ENCODE measurements around the gene ASPRV1.

ASPRV1 gene

DNA sequence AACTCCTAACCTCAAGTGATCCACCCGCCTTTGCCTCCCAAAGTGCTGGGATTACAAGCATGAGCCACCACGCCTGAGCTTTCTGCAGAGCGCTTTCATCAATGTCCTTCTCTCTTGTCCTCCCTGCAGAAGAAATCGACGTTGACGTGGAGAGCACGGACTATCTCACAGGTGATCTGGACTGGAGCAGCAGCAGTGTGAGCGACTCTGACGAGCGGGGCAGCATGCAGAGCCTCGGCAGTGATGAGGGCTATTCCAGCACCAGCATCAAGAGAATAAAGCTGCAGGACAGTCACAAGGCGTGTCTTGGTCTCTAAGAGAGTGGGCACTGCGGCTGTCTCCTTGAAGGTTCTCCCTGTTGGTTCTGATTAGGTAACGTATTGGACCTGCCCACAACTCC, 23.5 kb downstream of the ASPRV1 start:
- no peak for DNase-seq

DNA sequence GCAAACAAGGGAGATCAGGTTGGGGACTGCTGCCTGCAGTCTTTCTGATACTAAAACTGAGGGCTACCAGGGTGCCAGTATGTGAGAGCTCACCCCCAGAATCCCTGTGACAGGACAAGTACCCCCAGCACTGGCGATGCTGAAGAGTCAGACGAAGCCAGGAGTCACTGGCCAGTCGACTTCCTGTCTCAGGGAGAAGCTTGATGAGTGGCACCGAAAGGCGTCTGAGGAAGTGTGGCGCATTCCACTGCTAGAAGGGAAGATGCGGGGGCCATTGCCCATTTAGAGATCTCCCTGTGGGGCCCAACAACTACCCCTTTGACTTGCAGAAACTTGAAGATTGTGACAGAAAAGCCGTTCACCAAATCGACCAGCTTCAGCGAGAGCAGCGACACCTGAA, 24.5 kb downstream of the ASPRV1 start:
- DNase-seq, result peak; percentile 77

DNA sequence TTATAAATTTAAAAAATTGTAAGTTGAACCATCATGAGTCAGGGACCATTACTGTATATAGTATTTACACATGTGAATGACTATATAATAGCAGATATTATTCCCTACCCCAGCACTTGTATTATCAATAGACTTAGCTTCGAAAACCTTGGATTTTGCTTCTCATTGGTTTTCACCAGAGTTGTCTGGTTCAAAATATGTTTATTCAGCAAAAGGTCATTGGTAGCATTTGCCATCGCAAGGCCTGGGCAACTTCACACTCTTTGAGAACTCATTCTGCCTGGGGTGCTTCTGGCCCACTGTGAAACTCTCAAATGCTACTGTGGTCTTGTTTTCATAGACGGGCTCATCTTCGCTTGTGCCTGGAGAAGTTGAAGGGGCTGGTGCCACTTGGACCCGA, 26.4 kb downstream of the ASPRV1 start:
- no peak for DNase-seq

DNA sequence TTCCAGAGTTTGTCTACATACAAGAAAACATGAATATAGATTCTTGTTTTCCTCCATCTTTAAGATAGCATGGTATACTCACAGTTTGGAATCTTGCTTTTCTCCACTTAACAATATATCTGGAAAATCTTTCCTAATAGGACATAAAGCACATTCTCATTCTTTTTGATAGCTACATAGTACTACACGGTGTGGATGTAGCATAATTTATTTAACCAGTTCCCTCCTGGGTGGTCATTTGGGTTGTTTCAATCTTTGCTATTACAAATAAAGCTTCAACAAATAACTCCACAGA, 26.9 kb downstream of the ASPRV1 start:
- DNase-seq, result no peak

DNA sequence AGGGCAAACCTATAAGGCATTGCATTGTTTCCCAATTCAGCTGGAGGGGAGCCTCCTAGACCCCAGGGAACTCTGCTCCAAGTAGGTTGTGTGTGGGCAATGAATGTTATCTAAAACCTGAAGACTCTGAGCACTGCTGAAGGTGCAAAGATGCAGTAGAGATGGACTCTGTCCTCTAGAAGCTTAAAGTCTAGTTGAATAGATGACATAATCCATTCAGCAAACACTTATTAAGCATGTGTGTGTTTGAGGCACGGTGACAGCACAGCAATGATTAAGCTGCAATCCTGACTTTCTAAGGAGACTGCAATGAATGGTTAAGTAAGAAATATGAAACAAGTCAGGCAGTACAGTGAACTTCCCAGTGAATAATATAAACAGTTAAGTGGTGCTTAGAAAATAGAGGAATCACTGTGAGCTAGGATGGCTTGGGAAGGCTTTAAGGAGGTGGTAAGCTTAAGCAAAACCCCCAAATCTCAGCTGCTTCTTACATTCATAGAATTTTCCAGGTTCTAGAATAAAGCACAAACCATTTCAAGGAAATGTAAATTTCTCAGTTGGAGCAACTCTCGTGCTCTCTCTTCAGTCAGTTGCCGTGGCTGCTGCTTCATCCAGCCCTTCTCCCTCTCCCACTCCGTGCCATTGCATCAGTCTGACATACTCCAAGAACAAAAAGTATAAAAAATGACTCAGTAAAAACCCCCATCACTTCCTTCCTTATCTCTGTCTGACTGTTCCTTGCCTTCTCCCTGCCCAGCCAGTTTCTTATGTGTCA, 27.4 kb downstream of the ASPRV1 start:
- peak; percentile 90 for DNase-seq

DNA sequence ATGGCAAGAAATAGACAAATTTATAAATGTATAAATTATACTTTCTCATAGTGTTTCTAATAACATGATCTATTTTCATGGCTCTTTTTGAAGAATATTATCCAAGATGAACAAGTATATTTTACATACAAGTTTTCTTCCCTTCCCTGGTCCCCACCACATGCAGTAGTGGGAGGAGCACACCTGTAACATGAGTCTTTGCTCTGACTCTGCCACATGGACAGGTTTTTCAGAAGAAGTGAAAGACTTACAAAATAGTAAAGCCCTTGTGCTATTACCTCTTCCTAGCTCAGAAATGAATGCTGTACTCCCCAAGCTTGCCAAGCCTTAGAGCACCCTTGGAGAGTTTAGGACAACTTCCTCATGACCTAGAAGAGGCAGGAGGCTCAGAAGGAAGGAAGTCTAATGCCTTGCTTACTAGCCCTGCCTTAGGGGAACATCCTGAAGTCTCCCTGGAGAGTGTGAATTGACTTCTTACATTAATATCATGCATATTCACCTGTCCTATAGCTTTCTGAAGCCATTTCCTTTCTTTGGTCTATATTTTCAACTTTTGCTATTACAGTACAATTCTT, 28.1 kb downstream of the ASPRV1 start:
- DNase-seq, result no peak

DNA sequence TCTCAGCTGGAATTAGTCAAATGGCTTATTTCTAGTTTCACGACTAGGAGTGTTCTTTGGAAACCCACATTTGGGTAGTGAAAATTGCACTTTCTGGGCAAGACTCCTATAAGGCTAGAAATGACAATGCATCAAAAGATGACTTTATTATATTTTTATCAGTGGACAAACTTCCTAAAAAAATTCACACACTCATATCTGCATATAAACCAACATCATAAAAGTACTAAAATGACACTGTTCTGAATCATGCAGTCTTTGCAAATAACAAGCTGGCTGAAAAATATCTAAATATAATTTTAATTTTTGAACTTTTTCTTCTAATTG, 28.9 kb downstream of the ASPRV1 start:
- no peak for DNase-seq

DNA sequence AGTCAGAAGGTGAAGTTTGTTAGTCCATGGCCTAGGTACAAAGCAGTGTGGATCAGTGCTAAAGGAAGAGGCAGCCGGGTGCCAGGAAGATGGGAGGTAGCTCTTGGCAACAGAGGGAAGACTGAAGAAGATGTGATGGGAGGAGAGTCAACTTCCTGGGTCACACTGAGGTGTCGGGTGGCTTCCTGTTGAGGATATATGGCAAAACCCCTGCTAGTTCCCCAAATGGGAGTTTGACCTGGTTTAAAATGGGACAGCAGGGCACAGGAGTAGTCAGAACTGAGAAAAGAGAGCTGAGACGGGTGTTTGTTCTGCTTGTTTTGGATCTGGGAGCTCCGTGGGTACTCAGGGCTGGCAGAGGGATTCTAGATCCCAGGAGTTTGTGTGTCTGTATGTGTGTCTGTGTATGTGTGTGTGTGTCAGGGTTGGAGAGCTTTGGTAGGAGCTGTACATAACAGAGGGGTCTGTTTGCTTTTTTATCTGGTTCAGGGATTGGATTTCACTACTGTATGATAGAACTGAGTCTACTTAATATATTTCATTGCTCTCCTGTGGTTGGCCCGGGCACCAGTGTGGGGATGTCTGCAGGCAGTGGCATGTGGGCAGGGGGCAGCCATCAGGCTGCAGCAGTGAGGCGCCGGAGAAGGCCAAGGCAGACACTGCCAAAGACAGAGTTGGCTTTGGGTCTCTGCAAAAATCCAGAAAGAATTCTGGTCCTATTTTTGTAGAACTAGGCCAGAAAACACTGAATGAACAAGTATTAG, 29.4 kb downstream of the ASPRV1 start:
- no peak for DNase-seq

DNA sequence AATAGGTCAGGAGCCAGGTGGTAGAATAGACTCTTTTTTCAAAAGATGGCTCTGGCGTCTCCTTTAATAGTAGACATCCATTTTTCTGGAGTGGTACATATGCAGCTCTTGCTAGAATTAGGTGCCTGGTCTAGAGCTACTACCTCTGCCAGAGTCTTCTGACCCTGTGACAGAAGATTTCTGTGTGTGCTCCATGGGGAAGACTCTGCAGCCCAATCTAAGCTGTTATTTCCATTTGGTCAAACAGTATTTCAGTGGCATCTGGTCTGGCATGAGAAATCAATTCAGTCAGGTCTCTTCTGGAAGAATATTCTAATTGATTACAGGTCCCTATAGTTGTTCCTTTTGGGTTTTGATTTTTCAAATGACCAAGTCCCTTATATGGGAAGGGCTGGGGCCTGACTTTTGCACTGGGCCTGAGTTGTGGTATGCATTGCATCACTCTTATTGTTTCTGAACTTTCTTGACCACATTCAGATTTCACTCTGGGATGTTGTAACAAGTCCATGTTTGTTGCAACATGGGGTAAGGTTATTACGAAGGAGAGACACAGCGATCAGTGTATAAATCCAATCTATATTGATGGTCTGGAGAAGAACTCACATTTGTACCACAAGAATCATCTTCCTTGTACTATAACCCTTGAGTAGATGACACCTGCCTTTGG, 34.4 kb downstream of the ASPRV1 start:
- no peak for DNase-seq

DNA sequence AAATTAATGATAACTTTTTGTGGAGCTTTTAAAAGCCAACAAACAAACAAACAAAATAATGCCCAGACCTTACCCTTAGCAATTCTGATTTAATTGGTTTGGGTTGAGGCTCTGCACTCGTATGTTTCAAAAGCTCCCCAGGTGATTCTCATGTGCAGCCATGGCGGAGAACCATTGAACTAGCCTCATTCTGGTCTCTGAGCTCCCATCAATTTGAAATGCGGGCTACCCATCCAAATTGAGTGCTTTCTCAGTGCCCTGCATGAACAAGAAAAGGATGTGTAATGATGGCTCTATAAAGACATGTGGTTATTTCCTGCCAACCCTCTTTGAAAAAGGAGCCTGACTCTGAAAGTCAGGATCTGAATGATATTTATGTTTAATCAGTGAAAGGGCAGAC, 38.3 kb downstream of the ASPRV1 start:
- DNase-seq, result no peak

DNA sequence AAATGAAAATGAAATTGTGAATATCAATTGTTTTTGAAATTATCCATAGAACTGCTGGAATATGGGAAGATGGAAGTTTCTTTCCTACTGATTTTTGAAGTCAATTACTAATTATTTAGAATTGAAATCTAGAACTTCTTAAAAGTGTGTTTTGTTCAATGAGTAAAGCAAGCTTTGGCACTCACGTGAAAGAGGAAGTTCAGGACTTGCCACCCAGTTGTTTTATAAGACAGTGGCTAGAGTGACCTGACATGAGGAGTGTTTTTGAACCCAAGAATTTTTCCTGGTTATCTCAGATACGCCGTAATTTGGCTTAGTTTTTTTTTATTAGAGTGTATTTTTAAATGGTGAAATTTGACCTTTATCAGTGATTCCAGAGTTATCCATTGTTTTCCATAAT, 43.0 kb downstream of the ASPRV1 start:
- DNase-seq, result no peak

DNA sequence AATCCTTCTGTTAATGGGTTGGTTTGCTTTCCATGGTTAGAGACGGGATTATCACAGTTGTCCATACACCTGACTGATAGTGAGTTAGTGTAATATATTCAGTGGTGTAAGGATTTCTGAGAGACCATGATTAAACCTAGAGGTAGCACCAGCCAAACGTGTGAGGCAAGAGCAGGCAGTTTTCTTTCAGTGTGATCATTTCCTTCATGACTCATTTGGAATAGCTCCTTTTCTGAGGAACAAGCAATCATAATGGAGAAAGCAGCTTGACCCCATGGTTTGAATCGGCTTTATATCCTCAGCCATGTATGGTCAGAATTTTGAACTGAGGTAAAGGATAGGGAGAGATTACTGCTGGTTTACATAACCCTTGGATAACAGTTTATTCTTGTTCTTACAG, 43.6 kb downstream of the ASPRV1 start:
- DNase-seq, result peak; percentile 76

DNA sequence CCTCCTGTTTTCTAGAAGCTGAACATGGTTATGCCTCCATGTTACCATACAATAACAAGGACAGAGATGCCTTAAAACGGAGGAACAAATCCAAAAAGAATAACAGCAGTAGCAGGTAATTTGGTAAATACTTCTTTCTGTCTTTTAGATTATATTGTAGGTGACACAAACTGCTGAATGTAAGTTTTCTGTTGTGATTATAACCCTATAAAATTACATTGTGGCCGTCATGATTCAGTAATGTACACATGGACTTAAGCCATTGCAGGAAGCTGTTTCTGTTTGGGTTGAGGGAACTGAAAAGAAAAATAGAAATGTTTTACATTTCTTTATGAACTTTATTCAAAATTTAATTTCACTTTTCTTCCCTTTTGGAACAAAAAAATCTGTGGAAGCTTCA, 45.3 kb downstream of the ASPRV1 start:
- no peak for DNase-seq

DNA sequence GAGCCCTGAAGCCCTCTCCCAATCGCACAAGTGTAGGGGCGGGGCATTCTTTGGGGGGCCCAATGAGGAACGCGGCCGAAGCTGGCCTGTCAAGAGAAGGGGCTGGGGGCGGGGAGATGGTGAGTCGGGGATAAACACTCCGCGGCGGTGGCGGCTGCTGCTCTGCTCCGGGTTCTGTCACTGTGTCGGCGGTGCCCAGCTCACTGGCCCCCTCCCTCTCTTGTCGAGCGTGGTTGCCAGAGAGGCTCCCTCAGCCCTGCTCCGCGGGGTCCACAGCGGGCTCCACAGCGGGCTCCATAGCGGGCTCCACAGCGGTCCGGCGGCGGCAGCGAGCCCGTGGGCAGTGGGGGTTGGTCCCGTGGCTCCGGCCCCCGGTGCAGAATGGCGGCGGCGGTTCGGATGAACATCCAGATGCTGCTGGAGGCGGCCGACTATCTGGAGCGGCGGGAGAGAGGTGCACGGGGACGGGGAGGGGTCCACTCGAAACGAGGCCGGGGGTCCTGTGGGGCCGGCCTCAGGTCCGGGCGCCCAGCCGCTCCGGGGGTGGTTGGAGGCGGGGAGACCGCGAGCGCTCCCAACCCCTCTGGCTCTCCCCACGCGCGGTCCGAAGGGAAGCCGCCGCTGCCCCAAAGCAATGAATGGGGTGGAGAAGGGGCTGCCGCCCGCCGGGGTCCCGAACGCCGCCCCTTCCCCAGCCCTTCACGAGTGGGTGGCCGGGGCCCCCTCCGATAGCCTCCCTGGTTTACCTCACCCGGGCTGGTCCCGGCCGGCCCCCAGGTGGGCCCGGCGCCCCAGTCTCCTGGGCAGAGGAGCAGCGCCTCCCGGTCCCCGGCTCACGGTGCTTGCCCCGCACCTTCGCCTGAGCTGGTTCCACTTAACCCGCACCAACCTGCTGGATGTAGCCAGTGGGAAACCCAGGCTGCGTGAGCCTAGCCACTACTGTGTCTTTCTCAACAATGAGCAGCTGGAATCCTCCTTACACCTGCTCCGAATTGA, 46.2 kb downstream of the ASPRV1 start, which contains the start of gene MXD1:
Gene MXD1 (plus strand): TSS at position 160 of the 996 bp plus-strand sequence. CDS start 222 bp downstream, at position 382.
- no peak for DNase-seq

DNA sequence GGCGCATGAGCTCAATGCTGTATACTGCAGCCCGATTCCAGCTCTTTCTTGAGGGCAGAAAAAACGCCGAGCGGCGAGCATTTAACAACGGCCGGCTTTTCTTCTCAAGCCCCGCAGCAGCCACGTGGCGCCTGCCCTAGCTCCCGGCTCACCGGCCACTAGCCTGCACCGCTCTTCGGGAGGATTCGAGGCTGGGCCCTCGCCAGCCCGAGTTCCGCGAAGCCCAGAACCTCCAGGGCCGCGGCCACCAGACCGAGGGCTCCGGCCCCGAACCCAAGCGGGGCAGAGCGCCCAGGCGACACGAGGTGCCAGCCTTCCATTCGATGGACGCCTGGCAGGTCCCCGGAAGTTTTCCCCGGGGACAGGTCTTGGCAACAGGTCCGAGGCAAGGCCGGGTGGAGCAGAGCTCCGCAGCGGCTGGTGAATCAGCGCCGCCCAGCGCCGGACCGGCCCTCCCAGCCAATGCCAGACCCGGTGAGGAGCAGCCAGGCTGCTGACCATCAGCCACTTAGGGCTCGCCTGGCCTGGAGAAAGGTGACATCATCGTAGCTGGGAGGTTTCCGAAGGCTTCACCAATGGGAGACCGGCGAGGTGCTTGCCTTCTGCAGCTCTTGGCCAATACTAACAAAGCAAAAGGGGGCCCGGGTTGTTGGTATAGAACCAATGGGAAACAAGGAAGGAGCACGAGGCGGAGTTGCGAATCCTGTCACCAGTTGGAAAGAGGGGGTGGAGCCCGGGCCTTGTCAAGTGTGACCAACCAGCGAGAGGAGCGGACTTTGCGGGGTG, 47.1 kb downstream of the ASPRV1 start:
- peak; percentile 100 for DNase-seq

DNA sequence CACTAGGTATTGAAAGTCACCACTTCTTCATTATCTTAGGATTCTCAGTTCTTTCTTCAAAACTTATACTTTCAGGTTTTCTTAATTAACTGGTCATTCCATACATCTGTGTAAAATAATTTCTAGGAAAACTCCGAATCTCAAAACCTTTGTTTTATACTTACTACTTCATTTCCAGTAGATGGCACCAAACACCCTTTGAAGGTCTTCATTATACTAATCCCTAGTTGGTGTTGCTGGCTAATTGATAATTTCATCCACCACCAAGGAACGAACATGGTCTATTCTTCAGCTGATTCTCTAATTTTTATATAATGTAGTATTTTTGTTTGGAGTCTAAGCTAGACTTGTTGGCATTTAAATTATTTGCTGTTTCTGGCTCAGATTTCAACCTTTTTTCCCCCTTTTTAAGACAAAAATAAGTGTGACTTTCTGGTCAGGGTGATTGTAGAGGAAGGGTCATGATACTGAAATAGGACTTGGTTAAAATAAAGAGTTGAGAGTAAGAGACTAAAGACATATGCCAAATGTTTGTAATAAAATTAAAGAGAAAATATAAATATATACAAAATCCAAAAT, 49.4 kb downstream of the ASPRV1 start:
- DNase-seq, result peak; percentile 66
